Endothelial cell of umbilical vein (primary cell): Measurements from ENCODE around the gene TP53AIP1. TPM values are rescaled to one million over a fixed set of nuclear protein-coding genes. Genes with fewer than 3 reads are reported as not detected.

Source experiments
- BruUV-seq: library from RNA; stranded (reverse); fragments of 400-500 nt; replicated peaks from 2 replicates; lab custom pipeline; 2021; lab: Mats Ljungman, UMichigan
- CTCF ChIA-PET: fragments of 300-600, 350-600 bp; sonication (Branson Sonifier 250); formaldehyde crosslinking; loops from one replicate; lab custom pipeline; 2021; ENCODE audit warnings: antibody characterized with exemption, inconsistent platforms; lab: Charles Lee
- POLR2A ChIA-PET: fragments of 300-600, 350-600 bp; sonication (Branson Sonifier 250); formaldehyde crosslinking; loops from one replicate; lab custom pipeline; 2021; ENCODE audit warnings: antibody characterized with exemption, inconsistent platforms; lab: Charles Lee
- DNase-seq: peaks from one replicate; pipeline ENCODE4 v3.0.0-alpha.2; 2011; ENCODE audit warnings: low read depth, low spot score
- FAIRE-seq: peaks from 2 replicates; lab custom pipeline; 2011; peaks lifted over from hg19 to GRCh38; lab: Jason Lieb, UNC
- H2AFZ ChIP-seq: 2 replicates; pipeline ENCODE4 v1.6.0; 2012; ENCODE audit warnings: low read depth, low read length, control low read depth, inconsistent platforms
- H3K27ac ChIP-seq: 2 replicates; pipeline ENCODE4 v1.5.1; 2011; ENCODE audit warnings: low read depth, mild to moderate bottlenecking, control low read depth, low read length, moderate library complexity; ENCODE audit not compliant: insufficient read depth
- H3K27me3 ChIP-seq, 2 experiments: 2 replicates each; pipeline versions ENCODE4 v1.6.0 to v1.6.1; 2011; ENCODE audit warnings: low read length in 2 of 2, mixed read lengths in 1 of 2; ENCODE audit not compliant: control insufficient read depth in 2 of 2, insufficient read depth in 2 of 2
- H3K36me3 ChIP-seq, 2 experiments: 2 replicates in 1 of 2; 3 replicates in 1 of 2; pipeline ENCODE4 v1.5.1; 2011; ENCODE audit warnings: low read length in 2 of 2, mild to moderate bottlenecking in 1 of 2, moderate library complexity in 1 of 2; ENCODE audit not compliant: control insufficient read depth in 2 of 2, insufficient read depth in 2 of 2; ENCODE audit errors: extremely low read depth in 1 of 2
- H3K4me1 ChIP-seq: 3 replicates; pipeline ENCODE4 v1.5.1; 2011; ENCODE audit warnings: mild to moderate bottlenecking, low read length; ENCODE audit not compliant: control insufficient read depth, insufficient read depth; ENCODE audit errors: extremely low read depth
- H3K4me2 ChIP-seq: 2 replicates; pipeline ENCODE4 v1.6.1; 2011; ENCODE audit warnings: low read length, control low read depth, mixed read lengths; ENCODE audit not compliant: insufficient read depth
- H3K4me3 ChIP-seq, 3 experiments: fragments of 200-600 bp in 1 of 3; sonication (generic), shearing (Covaris generic) in 1 of 3; replicated peaks in 1 of 3; 2 replicates each; pipeline ENCODE4 v1.5.1; 2011 to 2016; ENCODE audit warnings: control low read depth in 3 of 3, low read length in 3 of 3, mild to moderate bottlenecking in 2 of 3, inconsistent platforms in 1 of 3, low read depth in 1 of 3, moderate library complexity in 1 of 3; ENCODE audit not compliant: insufficient read depth in 1 of 3
- H3K79me2 ChIP-seq: 2 replicates; pipeline ENCODE4 v1.6.0; 2012; ENCODE audit warnings: low read length, inconsistent platforms; ENCODE audit not compliant: control insufficient read depth, insufficient read depth
- H3K9ac ChIP-seq: replicated peaks from 2 replicates; pipeline ENCODE3; 2011; ENCODE audit warnings: low read length, control low read depth; ENCODE audit not compliant: insufficient read depth; ENCODE audit errors: extremely low read depth
- H3K9me1 ChIP-seq: replicated peaks from 3 replicates; pipeline ENCODE4 v1.6.0; 2011; ENCODE audit warnings: mild to moderate bottlenecking, low read length; ENCODE audit not compliant: control insufficient read depth, insufficient read depth; ENCODE audit errors: extremely low read depth
- H3K9me3 ChIP-seq: replicated peaks from 2 replicates; pipeline ENCODE4 v1.5.1; 2012; ENCODE audit warnings: low read length, inconsistent platforms; ENCODE audit not compliant: control insufficient read depth, insufficient read depth
- H4K20me1 ChIP-seq: replicated peaks from 2 replicates; pipeline ENCODE3; 2011; ENCODE audit warnings: mild to moderate bottlenecking, low read length; ENCODE audit not compliant: control insufficient read depth, insufficient read depth; ENCODE audit errors: extremely low read depth
- CTCF ChIP-seq, 2 donors: IDR thresholded peaks; 1 replicate in 1 of 2; 2 replicates in 1 of 2; pipeline ENCODE4 v1.5.1; 2011; ENCODE audit warnings: low read length in 2 of 2, mild to moderate bottlenecking in 2 of 2, moderate library complexity in 2 of 2, control low read depth in 1 of 2, inconsistent platforms in 1 of 2, low read depth in 1 of 2; ENCODE audit not compliant: insufficient read depth in 1 of 2; ENCODE audit errors: extremely low read depth in 1 of 2
- EZH2 ChIP-seq: IDR thresholded peaks from 2 replicates; pipeline ENCODE4 v1.6.1; 2012; ENCODE audit warnings: borderline replicate concordance, low read depth, mild to moderate bottlenecking, moderate library complexity, low read length, inconsistent platforms; ENCODE audit not compliant: severe bottlenecking
- FOS ChIP-seq: IDR thresholded peaks from 2 replicates; pipeline ENCODE4 v1.6.1; 2011; ENCODE audit warnings: mild to moderate bottlenecking, low read length, moderate library complexity, borderline replicate concordance; ENCODE audit not compliant: insufficient read depth
- GATA2 ChIP-seq: IDR thresholded peaks from 2 replicates; pipeline ENCODE4 v1.7.0; 2011; ENCODE audit warnings: low read depth, mild to moderate bottlenecking, moderate library complexity, mixed read lengths, low read length; ENCODE audit not compliant: insufficient read length, insufficient read depth
- JUN ChIP-seq: IDR thresholded peaks from 2 replicates; pipeline ENCODE4 v1.6.1; 2011; ENCODE audit warnings: borderline replicate concordance, low read depth; ENCODE audit not compliant: insufficient read length, insufficient read depth
- MAX ChIP-seq: IDR thresholded peaks from 2 replicates; pipeline ENCODE4 v1.6.1; 2011; ENCODE audit not compliant: insufficient read depth, insufficient read length
- MYC ChIP-seq: IDR thresholded peaks from one replicate; pipeline ENCODE4 v1.6.1; 2011; ENCODE audit warnings: mild to moderate bottlenecking, low read depth, low read length
- POLR2A ChIP-seq: IDR thresholded peaks from 2 replicates; pipeline ENCODE4 v1.6.1; 2012; ENCODE audit warnings: low read depth, mild to moderate bottlenecking, control low read depth, low read length
- POLR2AphosphoS5 ChIP-seq: IDR thresholded peaks from 2 replicates; pipeline ENCODE4 v1.6.1; 2012; ENCODE audit warnings: low read depth, mild to moderate bottlenecking, control low read depth, low read length, moderate library complexity; ENCODE audit not compliant: insufficient read depth
- dilution Hi-C: fragments of 300-500 bp; cut with MboI; formaldehyde crosslinking; loops from one replicate; pipeline ENCODE4 v1.15.0; 2019; ENCODE audit warnings: low sequenced_read_pairs; ENCODE audit not compliant: extremely low pct_ligation_motif_present
- intact Hi-C: fragments of 100-400 bp; cut with micrococcal nuclease; formaldehyde crosslinking; loops from one replicate; pipeline ENCODE4 v1.10.0; 2022
- polyA plus RNA-seq, 4 experiments: library from polyadenylated mRNA; depleted of rRNA in 3 of 4; stranded (reverse) in 3 of 4; unstranded in 1 of 4; fragments of >200 nt; gene quantifications; 2 replicates each; pipeline versions ENCODE4 v1.2.1 to v1.2.3, GENCODE V29; 2011 to 2012; ENCODE audit warnings: missing spikeins in 1 of 4
- total RNA-seq: library from RNA; stranded (reverse); gene quantifications from 2 replicates; pipeline ENCODE4 v1.2.3, GENCODE V29; 2021

TP53AIP1 gene
- total and polyA plus RNA-seq, 2 donors (not counting 3 experiments of a cell fraction or from before 2014, with no cell fraction given), result not detected

DNA sequence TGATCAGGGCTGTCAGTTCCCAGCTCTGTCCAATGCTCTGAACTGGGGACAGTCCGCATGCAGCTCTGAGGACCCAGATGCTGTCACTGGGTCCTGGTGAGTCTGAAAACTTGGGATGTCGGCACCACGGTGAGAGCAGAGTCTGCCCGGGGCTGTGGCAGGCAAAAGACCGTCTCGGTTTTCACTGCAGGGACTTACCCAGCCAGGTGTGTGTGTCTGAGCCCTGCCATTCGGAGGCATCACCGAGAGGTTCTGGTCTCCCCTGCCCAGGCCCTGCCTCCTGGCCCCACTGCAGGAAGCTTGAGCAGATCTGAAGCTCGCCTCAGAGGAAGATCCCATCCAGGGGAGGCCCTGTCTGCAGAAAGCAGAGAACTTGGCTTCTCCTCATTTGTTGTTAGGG is 5.2 kb downstream of the TP53AIP1 start:
- Histone ChIP-seq H3K4me3 (no peak overlapping the region), H3K79me2 (no peaks in the 10 kb centered on the region), H3K36me3 (no peaks in the 10 kb centered on the region), H3K9me3 (no peaks in the 10 kb centered on the region), H3K27ac (no peak overlapping the region), H3K9me1 (no peaks in the 10 kb centered on the region), H3K4me1 (no peaks in the 10 kb centered on the region), H3K4me2 (no peak overlapping the region), H2AFZ (no peak overlapping the region), H3K9ac (no peak overlapping the region), H3K27me3 (peaks cover 0 to 2% of the 10 kb centered on the region in 2 experiments), H4K20me1 (no peaks in the 10 kb centered on the region)
- no TSS peak for BruUV-seq
- intact Hi-C loops, result no loop called here
- dilution Hi-C loops, result no loop called here
- FAIRE-seq (no peak), DNase-seq (no peak)
- CTCF ChIA-PET, result interaction anchor here (0.9 to 2.4 kb wide), 3 partner anchors 19 to 52 kb away, joined by 3 to 12 read pairs (median 4); no protein-coding TSS in a partner anchor
- TF ChIP-seq EZH2 (no peak), MYC (no peak), POLR2AphosphoS5 (no peak), POLR2A (no peak)
- POLR2A ChIA-PET, result no interaction called here

DNA sequence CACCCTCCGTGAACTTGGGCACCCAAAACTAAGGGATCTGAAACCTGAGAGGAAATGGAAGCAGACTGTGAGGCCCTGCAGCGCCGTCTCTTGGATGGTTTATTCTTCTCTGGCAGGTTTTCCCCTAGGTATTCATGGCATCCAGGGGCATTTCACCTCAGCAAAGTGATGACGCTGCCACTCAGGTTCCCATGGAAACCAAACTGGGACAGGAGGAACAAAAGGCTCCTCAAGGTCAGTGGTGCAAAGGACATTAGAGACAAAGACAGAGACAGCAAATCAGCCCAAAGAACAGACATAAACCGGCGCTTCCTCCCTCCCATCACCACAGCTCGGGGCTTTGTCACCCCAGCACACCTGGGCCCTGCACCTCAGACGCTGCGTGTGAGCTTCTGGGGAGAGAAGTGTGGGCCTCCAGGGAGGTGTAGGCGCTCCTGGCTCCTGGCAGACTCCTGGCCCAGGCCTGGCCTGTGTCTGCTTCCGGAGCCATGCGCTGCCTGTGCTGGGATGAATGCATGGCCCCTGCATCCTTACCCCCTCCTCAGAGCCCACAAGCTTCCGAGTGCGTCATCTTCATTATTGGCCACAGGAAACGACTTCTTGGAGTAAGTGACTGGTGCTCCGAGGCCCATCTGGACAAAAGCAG is 5.9 kb downstream of the TP53AIP1 start:
- dilution Hi-C loops (no loop called here), intact Hi-C loops (no loop called here)
- Histone ChIP-seq H3K27me3 (peaks cover 0 to 2% of the 10 kb centered on the region in 2 experiments), H3K9me1 (no peaks in the 10 kb centered on the region), H3K36me3 (no peaks in the 10 kb centered on the region), H4K20me1 (no peaks in the 10 kb centered on the region), H3K27ac (no peak overlapping the region), H3K4me2 (no peak overlapping the region), H2AFZ (no peak overlapping the region), H3K79me2 (no peaks in the 10 kb centered on the region), H3K9me3 (no peaks in the 10 kb centered on the region), H3K4me3 (no peak overlapping the region), H3K4me1 (no peaks in the 10 kb centered on the region), H3K9ac (no peak overlapping the region)
- ChIA-PET POLR2A (no interaction called here), CTCF (interaction anchor here (0.9 to 2.4 kb wide), 3 partner anchors 20 to 52 kb away, joined by 4 to 12 read pairs (median 7); no protein-coding TSS in a partner anchor)
- no TSS peak for BruUV-seq
- FAIRE-seq (no peak), DNase-seq (no peak)
- no peak for TF ChIP-seq MAX
- TF ChIP-seq POLR2AphosphoS5, result no peak
- no peak for TF ChIP-seq CTCF (IDR thresholded peaks at IDR 0.05; ENCODE audit: extremely low read depth in 1 of 2, insufficient read depth in 1 of 2, low read depth in 1 of 2, low read length in 2 of 2)
- no peak for TF ChIP-seq GATA2
- no peak for TF ChIP-seq EZH2
- no peak for TF ChIP-seq MYC
- no peak for TF ChIP-seq JUN
- TF ChIP-seq POLR2A, result no peak
- no peak for TF ChIP-seq FOS
